AG08396 (cell line): ENCODE data around the gene ARHGAP20.
A peak's percentile ranks its signal among the peaks of the same experiment; 100 is the strongest.

Source experiments
- DNase-seq: peaks from one replicate; pipeline ENCODE4 v3.0.0; 2012; ENCODE audit warnings: low spot score, mixed read lengths

Gene ARHGAP20, protein sequence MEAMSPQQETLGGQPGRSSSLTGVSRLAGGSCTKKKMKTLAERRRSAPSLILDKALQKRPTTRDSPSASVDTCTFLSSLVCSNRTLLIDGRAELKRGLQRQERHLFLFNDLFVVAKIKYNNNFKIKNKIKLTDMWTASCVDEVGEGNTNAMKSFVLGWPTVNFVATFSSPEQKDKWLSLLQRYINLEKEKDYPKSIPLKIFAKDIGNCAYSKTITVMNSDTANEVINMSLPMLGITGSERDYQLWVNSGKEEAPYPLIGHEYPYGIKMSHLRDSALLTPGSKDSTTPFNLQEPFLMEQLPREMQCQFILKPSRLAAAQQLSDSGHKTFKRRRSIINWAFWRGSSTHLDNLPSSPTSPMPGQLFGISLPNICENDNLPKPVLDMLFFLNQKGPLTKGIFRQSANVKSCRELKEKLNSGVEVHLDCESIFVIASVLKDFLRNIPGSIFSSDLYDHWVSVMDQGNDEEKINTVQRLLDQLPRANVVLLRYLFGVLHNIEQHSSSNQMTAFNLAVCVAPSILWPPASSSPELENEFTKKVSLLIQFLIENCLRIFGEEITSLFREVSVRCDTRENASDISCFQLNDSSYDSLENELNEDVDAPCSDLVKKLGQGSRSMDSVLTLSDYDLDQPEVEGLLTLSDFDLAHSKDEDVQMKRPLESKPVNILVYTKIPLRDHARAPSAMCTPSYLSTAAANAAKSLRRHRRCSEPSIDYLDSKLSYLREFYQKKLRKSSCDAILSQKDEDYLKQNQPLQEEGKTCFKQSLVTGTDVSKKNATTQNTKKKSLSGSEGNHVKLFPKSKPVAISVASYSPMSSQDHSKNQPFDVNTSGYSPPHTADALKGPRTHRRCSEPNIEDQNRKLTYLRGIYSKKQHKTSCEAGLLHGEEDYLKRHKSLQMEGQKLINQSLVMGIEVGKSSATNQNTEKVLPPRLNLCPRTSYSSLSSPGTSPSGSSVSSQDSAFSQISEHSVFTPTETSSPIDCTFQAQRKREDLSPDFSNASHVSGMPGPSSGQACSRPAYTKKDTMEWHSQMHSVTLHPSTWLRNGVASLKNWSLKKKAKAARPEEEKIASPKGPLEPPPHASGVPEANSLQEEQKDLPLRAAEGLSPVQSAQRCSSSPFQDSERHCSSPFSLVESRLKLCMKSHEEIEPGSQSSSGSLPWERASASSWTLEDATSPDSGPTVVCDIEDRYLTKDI

GRCh38 chr11:110711776-110712658, at the start of gene ARHGAP20:
TSS of gene ARHGAP20 (minus strand) at chr11:110712437. CDS start at chr11:110712231, 206 bp downstream.
- peak; percentile 92 for DNase-seq

- DNase-seq, result no peak
Observed at GRCh38 chr11:110761991-110762390, 49.8 kb upstream of the ARHGAP20 start.

DNA sequence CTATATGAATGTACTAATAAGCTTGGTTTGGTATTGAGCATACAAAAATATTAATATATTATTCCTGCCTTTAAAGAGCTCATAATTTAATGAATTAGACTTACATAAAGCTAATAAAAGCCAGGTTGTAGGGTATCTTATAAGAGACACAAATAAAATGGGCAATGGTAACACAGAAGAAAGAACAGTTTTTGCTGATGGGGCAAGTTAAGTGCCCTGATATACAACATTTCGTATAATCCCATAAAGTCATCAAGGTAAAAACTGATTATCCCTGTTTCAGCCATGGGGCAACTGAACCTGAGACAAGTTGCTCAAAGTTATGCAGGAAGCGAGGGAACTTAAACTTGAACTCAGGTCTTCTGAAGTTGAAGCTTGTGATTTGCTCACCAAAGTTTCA, 48.9 kb upstream of the ARHGAP20 start:
- no peak for DNase-seq

DNA sequence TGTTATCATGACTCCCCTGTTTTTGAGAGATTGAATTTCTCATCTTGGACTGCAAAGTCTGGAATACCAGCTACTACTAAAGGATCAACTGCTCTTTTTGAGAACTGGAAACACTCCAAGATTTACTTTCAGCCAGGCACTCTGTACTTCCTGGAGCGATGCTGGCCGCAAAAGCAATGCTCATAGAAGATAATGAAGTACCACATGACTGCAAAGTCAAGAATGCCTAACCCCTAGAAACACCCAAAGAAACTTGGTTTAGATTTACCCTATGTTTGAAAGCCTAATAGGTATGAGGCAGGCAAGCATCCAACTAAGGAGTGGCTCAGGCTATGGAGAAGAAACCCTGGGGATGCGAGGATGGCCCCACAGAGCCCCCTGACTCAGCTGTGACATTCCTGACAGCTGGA, 47.7 kb upstream of the ARHGAP20 start:
- DNase-seq, result peak; percentile 15

DNA sequence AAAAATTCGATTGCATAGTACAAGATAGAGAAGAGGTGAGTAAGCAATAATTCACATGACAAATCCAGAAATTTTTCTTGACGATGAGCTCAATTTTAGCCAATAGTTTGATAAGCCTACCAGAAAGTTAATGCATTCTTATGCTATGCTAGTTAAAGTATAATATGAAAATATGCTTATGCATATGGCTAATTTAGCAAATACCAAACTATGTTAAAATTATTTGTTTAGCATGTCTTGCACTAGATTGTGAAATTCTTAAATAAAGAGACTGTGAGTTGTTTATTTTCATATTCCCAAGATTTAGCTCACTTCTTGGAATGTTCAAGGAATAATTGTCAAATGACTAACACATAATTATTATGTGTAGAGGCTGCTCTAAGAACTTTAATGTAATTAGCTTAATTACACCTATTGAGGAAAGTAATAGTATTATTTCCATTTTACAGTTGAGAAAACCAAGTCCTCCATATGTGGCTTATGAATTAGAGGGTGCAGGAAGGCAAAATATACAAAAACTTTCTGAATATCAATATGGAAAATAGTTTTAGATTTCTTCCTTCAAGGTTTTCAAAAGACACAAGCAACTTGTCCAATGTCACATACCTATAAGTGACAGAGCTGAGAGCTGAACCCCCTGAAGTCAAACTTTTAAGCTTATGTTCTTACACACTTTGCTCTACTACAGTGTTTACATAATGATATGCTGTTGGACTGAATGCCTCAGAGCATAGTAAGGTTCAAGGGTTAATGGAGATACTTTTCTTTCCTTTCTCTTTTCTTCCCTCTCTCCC, 45.9 kb upstream of the ARHGAP20 start:
- DNase-seq, result no peak

DNA sequence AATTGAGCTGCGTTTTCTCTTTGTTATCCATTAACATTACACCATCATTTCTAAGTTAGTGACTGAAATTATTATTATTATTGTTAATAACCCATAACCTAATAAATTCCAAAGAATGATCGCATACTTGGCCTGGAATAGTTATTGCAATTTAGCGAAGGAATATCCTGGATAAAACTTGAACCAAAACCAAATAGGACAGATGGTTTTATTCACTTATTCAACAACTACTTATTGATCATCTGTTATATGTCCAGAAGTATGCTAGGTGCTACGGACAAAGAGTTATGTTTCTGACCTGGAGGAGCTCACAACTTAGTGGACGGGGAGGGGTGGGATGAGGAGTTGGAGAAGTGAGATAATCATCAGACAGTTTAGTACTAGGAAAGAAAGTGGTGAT, 44.8 kb upstream of the ARHGAP20 start:
- DNase-seq, result no peak

DNA sequence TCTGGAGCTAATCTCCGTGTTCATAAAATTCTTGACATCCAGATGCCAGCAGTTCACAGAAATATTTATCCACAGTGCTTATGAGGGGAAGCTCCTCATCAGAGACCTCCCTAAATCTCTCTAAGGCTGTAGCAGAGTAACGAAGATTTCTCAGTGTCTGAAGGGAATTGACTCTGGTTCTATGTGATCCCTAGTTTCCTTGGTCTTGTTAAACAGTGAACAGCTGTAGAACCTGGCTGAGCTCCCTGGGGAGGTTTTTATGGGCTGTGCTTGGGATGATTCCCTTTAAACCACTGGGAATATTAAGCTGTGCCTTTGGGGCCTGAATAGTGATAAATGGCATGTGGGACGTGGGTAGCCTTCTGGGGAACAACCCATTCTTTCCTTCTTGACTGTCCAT, 43.7 kb upstream of the ARHGAP20 start:
- DNase-seq, result no peak

DNA sequence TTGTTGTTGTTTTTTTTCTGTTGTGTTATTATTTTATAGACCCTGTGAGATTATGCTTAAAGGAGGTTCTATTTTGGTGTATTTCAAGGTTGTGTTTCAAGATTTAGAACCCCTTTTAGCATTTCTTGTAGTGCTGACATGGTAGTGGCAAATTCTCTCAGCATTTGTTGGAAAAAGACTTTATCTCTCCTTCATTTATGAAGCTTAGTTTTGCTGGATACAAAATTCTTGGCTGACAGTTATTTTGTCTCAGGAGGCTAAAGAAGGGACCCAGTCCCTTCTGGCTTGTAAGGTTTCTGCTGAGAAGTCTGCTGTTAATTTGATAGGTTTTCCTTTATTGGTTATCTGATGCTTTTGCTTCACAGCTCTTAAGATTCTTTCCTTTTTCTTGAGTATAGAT, 40.7 kb upstream of the ARHGAP20 start:
- DNase-seq, result no peak

GRCh38 chr11:110750100-110750499, 37.9 kb upstream of the ARHGAP20 start:
- no peak for DNase-seq

DNA sequence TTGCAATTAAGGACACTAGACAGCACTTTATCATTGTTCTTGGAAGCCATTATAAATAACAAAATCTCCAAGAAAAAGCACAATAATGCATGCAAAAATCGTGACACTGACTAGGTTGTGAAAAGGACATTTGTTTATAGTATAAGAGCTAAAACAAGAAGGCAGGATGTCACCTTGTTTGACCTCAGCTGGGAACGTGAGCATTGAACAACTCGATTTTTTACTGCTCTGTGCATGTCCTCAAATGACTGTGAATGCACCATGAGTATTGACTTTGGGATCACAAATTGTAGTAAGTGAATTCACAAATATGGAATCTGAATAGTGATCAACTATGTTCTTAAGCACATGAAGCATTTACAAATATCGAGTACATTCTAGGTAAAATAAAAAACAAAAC, 35.3 kb upstream of the ARHGAP20 start:
- DNase-seq, result no peak

- DNase-seq, result no peak
Observed at GRCh38 chr11:110738641-110739040, 26.4 kb upstream of the ARHGAP20 start.

GRCh38 chr11:110737593-110737992, 25.4 kb upstream of the ARHGAP20 start:
- DNase-seq, result no peak

GRCh38 chr11:110736171-110736553, 23.9 kb upstream of the ARHGAP20 start:
- DNase-seq, result no peak

GRCh38 chr11:110735455-110736170, 23.4 kb upstream of the ARHGAP20 start:
- DNase-seq, result no peak

- DNase-seq, result no peak
Observed at GRCh38 chr11:110734790-110735189, 22.6 kb upstream of the ARHGAP20 start.

- no peak for DNase-seq
Observed at GRCh38 chr11:110730773-110731172, 18.5 kb upstream of the ARHGAP20 start.

- DNase-seq, result no peak
Observed at GRCh38 chr11:110728883-110729282, 16.6 kb upstream of the ARHGAP20 start.

DNA sequence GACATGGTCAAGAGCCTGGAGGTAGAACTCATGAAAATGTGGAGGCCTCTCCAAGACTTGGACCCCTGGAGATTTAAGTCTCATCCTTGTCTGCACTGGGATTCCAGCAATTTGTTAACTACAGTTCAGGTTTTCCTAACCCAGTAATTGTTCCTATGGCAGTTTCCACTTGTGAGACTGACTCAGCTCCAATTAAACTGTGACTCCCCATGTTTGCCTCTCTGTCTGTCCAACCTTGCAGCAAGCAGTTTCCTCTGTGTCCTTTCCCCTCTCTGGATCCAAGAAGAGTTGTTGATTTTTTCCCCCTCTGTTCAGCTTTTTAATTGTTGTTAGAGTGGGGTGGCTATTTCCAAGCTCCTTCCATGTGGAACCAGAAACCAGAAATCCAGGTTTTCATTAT, 16.2 kb upstream of the ARHGAP20 start:
- DNase-seq, result no peak

- DNase-seq, result no peak
Observed at GRCh38 chr11:110724358-110724757, 12.1 kb upstream of the ARHGAP20 start.
